Esophagus squamous epithelium (tissue), 4 donors: Measurements from ENCODE around the gene RNF141.

Experiments
- CTCF ChIP-seq, 6 experiments: fragments of 450-650 bp in 4 of 6; fragments of 200-600 bp in 2 of 6; sonication (generic) in 2 of 6; IDR thresholded peaks; one replicate each; pipeline ENCODE4 v1.5.1; 2016 to 2019; ENCODE audit warnings: antibody characterized with exemption in 6 of 6, mild to moderate bottlenecking in 4 of 6, moderate library complexity in 4 of 6
- POLR2A ChIP-seq, 4 donors: fragments of 450-650 bp; IDR thresholded peaks; one replicate each; pipeline ENCODE4 v1.6.1; 2017; ENCODE audit warnings: antibody characterized with exemption in 4 of 4, mild to moderate bottlenecking in 4 of 4, moderate library complexity in 3 of 4

- TF ChIP-seq CTCF (IDR thresholded peaks at IDR 0.05) (no peak), POLR2A (IDR thresholded peaks at IDR 0.05) (no peak)
These were observed 31.5 kb upstream of the RNF141 start for GRCh38 chr11:10572533-10572932.
